ENCODE data around the gene SPG7.
A peak's percentile ranks its signal among the peaks of the same experiment; 100 is the strongest.
"Not testable (repeated sequence)": the region's sequence is repeated elsewhere in the genome, so short reads cannot be mapped to it uniquely, and the experiment has no call there.

Gene SPG7

DNA sequence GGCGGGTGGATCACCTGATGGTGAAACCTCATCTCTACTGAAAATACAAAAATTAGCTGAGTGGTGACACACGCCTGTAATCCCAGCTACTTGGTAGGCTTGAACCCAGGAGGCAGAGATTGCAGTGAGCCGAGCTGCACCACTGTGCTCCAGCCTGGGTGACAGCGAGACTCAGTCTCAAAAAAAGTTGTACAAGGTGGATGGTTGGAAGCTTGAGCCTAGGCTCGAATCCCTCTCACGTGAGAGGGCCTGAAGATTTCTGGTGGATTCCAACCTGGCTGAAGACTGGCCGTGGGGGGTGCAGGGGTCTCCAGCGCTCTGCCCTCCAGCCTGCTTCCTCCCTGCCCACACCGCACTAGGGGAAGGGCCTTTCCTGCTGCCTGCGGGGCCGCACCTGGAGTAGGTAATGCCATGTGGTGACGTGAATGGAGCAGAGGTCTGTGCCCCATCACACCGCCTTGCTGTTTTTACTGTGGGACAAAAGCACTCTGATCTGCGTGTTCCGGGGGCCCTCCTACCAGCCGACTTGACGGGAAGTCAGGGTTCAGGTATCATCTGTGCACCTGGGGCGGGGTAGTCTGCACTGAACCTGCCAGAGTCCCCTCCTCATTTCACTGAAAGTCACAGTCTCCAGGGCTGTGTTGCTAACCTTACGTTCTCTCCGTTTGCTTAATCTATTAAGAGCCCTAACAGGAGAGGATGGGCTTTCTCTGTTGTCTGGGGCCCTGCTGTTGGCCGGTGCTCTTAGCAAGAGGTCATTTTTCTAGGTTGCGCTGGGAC is 56.5 kb downstream of the SPG7 start:
- peak in 1 of 2 donors; percentile 16 for DNase-seq (ENCODE audit: low read depth in 2 of 2)

DNA sequence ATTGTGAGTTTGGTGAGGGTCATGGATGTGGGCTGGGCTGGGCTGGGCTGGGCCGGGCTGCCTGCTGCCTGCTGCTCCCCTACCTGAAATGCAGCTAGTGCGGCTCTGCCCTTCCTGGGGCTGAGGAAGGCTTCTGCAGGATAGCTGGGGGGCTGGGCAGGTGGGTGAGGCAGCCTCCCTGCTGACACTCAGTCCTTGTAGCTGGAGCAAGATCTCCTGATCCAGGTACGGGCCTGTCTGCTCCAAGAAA is 57.0 kb downstream of the SPG7 start:
- no peak for DNase-seq (ENCODE audit: low read depth in 2 of 2)

DNA sequence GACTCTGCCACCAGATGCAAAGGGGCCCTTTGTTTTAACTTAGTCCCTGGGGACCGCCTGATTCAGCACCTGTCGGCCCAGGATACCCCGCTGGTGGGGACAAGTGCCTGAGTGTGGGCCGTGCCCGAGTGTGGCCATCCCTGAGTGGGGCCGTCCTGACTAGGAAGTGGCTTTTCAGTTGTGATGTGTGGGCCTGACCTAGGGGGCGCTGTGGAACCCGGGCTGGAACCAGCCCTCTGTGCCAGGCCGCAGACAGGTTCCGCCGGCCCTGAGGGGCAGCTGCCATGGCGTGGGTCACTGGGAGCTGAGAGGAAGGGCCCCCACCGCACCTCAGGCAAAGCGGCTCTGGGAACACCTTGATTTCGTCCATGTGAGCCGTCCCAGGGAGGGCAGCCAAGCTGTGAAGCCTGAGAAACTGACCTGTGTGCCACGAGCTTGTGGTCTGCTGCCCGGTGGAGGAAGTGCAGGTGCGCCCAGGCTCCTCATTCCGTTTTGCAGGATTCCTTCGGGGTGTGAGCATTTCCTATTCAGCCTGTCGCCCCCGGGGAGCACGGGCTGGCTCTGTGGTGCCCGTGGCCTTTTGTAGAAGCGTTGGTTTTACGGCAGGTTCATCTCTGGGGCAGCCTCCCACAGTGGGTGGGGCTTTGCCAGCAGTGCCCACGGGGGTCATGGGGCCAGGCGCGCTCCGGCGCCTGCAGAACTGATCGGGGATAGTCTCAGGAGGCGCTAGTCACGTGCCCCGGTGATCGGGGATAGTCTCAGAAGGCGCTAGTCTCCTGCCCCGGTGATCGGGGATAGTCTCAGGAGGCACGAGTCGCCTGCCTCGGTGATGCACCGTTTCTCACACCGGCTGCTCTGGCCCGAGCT is 57.5 kb downstream of the SPG7 start:
- peak in 1 of 2 donors; percentile 58 for DNase-seq (ENCODE audit: low read depth in 2 of 2)

DNA sequence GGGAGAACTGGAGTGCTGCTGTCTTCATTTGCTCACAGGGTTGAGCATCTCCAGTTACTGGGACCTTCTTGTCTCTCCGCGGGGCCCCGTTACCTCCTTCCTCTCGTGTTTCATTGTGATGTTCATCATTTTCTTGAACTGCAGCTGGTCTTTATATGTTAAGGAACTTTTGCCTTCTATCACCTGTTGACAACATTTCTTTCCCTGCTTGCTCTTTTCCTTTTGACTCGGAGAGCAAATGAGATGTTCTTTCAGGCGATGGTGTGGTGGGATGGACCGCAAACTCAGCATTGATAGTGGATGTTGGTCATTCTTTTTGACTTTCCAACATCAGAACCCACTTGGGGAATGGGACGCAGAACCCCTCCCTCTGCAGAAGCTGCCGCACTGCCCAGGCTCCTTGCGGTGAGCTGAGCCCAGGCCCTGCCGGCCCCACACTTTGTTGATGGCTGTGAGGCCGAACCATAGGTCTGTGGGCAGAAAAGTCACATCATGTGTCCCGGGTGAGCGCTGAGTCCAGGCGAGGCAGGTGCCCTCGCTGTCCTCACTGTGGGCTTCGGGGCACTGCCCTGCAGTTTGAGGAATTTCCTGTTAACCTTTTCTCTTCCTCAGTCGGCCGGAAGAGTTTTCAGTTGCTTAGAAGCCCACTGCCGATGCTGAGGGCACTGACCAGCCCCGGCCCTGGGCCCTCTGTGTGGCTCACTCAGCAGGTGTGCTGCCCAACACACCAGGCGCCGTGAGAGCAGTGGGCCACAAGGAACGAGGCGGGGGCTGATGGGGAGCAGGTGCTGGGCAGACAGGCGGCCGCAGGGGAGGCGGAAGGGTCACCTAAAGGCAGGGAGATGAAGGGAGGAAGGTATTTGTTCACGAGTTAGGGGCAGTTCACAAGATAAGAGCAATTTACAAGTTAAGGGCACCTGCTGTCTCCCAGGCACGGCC is 59.7 kb downstream of the SPG7 start:
- DNase-seq (ENCODE audit: low read depth in 2 of 2), result no peak

DNA sequence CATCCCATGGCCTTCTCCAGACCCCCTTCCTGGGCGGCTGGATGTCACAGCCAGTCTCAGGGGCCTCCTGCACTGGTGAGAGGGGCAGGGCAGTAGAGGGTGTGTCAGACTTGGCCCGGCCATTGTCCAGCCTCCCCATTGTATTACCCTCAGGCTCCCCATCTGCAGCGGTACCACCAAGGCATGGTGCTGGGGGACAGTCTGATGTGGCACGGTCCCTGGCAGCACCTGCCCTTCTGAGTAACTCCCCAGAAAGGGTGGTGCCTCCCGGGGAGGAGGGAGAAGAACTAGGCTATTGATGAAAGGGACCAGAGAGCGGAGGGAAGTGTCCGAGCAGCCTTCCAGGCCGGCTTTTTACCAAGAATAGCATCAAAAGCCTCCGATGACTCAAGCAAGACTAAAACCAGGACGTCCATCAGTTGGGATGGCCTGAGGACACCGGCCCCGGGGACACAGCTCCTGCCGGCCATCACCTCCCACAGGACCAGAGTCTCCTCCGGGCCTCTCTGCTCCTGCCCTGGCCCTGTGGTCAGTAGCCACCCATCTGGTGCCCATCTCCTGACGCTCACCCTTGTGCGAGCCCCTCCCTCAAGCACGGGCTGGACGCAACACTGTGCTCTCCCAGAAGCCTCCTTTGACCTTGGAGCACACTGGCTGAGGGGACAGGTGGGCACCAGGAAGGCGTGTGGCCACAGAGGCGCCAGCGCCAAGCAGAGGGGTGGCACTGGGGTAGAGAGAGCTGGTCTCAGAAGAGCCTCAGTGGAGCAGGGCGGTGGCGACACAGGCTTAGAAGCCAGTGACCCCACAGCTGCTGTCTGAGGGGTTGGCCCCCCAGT is 61.5 kb downstream of the SPG7 start:
- no peak for DNase-seq (ENCODE audit: low read depth in 2 of 2)

DNA sequence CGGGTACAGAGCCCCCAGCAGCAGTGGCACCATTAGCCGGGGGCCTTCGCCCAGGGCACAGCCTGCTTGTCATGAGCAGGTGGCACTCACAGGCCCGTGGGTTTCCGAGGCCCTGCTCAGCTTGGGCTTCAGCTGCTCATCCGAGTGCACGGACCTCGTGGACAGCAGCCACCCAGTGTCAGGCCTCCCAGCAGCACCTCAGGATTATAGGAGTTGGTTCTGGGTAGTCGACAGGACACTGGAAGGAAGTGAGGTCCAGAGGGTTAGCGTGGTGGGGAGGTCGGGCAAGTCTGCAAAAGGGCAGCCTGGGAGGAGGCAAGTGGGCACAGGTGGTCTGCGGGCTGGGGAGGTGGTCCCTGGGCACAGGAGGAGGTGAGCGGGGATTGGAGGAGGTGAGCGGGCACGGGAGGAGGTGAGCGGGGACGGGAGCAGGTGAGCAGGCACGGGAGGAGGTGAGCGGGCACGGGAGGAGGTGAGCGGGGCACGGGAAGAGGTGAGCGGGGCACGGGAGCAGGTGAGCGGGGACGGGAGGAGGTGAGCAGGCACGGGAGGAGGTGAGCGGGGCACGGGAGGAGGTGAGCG is 62.2 kb downstream of the SPG7 start:
- DNase-seq (ENCODE audit: low read depth in 2 of 2), result no peak

DNA sequence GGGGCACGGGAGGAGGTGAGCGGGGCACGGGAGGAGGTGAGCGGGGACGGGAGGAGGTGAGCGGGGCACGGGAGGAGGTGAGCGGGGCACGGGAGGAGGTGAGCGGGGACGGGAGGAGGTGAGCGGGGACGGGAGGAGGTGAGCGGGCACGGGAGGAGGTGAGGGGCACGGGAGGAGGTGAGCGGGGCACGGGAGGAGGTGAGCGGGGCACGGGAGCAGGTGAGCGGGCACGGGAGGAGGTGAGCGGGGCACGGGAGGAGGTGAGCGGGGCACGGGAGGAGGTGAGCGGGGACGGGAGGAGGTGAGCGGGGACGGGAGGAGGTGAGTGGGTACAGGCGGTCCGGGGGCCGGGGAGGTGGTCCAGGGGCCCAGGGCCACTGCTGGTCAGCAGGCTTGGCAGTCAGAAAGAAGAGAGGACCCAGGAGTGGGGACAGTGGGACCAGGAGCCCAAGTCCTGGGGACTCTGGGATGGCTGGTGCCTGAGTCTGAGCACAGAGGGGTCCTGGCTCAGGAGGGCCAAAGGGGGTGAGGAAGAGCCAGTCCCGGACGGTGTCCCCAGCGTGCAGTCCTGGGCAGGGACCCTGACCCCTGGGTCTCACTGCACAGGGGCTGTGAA is 62.9 kb downstream of the SPG7 start:
- not testable (repeated sequence) for DNase-seq (ENCODE audit: low read depth in 2 of 2)

DNA sequence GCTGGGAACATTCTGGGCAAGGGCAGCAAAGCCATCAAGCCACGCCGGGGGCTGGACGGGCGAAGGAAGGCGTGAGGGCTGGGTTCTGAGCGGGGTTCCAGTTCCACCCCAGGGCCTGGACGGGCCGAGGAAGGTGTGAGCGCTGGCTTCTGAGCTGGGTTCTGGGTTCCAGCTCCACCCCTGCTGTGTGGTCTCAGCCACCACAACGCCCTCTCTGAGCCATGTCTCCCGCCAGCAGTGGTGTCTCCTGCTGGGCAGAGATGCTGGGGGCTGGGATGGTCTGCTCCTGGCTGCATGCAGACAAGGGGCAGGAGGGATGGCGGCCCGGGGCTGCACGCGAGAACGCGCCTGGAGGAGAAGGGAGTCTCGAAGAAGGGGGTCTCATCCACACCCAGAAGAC is 63.4 kb downstream of the SPG7 start:
- no peak for DNase-seq (ENCODE audit: low read depth in 2 of 2)

DNA sequence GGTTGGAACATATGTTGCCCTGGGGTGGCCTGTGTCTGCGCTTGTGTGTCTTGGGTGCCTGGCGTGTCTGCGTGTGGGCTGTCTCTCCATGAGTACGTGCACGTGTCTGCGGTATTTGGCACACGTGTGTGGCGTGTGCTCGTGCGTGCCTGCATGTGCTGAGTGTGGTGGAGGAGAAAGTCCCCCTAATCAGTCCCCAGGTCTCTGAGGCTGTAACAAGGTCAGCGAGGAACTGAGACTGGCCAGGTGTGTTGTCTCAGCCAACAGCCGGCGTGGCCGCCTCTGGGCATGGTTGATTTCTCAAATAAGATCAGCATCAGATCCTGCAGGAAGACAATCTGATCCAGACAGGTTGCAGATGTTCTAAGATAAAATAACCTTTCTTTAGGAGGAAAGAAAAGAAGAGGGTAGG is 63.9 kb downstream of the SPG7 start:
- no peak for DNase-seq (ENCODE audit: low read depth in 2 of 2)

DNA sequence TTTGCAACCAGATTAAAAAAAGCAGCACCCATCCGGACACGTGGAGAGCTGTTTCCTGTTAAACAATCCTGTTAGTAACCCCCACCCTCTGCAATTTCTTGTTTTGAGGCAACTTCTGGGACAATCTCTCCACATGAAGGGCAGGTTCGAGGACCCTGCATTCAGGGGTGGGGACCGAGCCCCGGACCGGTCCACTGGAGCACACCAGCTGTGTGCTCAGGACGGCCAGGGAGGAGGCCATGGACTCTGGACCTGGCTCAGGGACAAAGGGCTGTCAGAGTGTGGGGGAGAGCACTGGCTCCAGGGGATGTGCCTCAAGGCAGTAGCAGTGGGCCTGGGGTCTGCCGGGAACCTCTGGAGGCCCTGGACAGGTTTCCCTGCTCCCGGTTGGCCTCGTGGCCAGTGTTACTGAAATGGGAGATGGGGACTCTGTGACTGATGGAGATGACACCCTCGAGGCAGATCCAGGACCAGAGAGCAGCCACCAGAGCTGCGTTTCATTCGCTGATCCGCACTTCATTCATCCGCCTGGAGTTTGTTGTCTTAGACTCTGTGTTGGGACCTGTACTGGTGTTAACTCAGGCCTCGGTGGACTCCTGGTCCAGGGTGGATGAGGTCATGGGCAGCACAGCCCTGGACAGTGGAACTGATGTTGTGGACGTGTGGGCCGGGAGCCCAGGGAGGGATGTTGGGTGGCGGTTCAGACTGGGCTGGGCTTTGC is 64.4 kb downstream of the SPG7 start:
- no peak for DNase-seq (ENCODE audit: low read depth in 2 of 2)

DNA sequence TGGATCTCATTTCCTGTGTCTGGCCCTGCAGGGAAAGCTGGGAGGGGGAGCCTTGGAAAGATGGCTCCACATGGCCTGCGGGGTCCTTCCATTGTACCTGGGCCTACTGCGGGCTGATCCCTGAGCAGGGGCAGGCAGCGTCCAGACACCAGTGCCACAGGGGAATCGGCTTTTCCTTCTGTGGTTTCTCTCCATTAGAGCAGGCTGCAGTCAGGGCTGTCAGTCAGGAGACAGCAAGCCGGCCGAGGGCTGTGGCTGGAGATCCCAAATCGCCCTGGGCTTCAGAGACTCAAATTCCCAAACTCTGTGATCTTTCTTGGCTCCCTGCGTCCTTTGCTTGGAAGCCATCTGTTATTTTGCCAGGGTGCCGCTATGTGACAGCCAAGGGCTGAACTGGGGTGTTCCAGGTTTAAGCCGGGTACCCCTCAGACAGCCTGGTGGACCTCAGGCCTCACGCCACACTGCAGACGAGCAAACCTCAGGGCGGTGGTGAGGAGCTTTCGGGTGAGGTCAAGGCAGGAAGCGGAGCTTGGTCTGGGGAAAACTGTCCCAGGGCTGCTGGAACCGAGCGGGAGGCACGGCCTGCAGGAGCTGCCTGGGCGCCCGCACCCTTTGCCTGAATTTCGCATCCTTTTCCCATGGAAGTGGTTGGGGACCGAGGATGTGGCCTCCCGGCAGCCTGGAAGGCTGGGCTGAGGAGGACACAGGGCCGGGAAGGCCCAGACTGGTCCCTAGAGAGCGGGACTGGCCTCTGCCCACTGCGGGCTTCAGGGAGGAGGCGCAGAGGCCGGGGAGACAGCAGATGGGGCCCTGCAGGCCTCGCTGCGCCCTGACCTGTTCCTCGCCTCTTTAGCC is 65.8 kb downstream of the SPG7 start:
- no peak for DNase-seq (ENCODE audit: low read depth in 2 of 2)

DNA sequence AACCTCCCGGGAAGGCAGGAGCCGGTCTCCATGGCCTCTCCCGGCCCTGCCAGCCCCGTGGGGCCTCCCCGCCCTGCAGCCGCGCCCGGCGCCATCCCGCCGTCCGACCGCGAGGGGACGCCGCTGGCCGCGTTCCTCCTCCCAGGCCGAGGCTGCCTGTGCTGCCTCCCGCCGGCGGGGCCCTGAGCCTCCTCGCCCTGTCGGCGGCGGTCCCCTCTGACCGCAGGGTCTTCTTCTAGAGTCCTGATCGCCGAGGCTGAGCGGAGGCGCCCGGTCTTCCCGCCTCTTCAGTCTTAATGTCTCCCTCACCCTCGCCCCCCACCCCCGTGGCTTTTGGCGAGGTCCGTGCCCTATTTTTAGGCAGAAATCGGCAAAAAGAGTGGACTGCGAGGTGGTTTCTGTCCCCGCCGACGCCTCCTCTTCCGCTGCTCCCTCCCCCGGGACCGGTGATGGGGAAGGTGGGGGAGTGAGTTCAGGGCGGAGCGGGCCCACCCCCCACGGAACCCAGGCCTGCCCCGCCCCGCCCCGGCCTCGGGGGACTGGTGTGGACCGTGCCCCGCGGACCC is 66.6 kb downstream of the SPG7 start:
- peak; percentile 55 to 56 for DNase-seq (ENCODE audit: low read depth in 2 of 2)

DNA sequence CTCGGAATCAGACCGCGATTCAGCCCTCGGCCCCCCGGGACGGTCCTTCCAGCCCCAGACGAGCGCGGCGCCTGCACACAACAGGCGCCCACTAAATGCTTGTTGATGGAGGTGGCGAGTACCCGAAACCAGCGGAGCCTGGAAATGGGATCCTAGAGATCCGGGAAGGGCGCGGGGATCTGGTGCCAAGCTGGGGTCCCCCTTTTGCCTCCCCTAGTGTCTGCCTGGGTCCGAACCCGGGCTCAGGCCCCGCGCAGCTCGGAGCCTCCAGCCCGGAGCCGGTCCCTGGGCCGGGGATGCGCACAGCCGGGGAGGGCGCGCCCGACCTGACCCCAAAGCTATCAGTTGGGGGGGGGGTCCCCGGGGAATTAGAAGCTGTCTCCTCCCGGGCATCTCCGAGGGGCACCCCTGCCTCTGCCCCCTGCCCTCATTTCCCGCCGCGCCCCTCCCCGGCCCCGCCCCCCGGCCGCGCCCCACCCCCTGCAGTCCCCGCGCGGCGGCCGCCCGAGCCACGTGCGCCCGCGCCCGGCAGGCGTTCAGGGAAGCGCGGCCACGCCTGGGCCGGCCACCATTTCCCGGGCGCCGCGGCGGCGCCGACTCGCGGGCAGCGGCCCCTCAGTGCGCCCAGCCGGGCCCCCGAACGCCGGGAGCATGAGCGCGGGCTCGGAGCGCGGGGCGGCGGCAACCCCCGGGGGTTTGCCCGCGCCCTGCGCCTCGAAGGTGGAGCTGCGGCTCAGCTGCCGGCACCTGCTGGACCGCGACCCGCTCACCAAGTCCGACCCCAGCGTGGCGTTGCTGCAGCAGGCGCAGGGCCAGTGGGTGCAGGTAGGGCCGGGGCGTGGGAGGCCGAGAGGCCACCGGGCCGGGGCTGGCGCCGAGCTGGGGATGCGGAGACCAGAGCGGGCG is 67.3 kb downstream of the SPG7 start, which contains the start of gene CPNE7:
Gene CPNE7 (plus strand): TSS at position 512 of the 906 bp plus-strand sequence. CDS start 140 bp downstream, at position 652.
- no peak for DNase-seq (ENCODE audit: low read depth in 2 of 2)

DNA sequence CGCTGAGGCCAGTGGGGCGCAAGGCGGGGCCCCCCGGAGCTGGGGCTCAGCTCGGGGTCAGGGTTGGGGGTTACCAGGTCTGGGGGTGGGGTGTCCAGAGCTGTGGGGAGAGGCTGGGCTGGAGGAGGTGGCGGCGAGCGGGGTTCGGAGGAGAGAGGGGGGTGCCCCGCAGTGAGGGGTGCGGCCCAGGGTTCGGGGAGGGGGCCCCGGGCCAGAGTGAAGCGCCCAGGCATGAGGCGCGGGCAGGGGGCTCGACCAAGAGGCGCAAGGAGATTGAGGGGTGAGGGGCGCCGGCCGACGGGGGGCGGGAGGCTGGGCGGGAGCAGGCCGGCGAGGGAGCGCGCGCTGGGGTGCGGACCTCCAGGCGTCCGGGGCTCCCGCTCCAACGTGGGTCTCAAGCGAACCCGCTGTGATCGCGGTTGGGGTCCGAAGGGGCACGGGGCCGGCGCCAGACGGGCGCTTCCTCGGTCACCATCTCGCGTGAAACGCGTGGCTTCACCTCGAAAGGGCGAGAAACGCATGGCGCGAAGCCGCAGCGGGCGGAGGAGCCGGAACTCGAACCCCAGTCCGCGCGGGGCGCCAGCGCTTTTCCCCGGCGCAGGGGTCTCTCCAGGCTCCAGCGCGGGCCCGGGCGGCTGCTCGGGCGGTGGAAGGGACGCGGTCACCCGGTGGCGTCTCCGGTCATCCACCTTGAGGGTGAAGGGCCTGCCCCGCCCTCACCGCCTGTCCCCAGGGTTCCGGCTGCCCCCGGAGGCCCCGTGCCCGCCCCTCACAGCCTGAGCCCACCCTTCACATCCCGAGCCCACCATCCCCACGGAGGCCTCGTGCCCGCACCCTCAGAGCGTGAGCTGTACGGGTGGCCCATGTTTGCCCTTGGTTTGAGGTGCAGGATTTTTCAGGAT is 68.2 kb downstream of the SPG7 start:
- DNase-seq (ENCODE audit: low read depth in 2 of 2), result no peak

DNA sequence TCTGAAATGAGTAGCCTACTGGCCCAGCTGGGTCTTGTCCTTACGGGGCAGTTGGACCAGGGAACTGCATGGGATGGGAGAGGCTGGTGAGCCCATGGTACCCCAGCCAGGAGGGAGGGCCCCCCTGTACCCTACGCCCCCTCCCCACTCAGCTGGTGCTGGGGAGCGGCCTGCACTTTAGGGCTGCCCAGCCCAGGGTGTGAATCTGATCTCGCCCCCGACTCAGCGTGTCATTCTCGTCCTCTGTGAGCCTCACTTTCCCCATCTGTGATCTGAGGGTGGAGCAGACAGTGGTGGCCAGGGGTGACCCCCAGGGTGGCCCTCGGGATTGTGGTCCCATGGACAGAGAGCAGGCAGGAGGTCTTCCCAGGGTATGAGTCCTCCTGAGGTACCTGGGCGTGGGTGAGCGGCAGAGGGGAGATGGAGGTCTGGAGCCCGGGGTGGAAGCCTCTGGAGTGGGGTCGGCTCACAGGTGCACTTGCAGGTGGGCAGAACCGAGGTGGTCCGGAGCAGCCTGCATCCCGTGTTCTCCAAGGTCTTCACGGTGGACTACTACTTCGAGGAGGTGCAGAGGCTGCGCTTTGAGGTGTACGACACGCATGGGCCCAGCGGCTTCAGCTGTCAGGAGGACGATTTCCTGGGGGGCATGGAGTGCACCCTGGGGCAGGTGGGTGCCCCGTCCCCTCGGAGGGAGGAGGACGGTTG is 69.0 kb downstream of the SPG7 start:
- no peak for DNase-seq (ENCODE audit: low read depth in 2 of 2)

DNA sequence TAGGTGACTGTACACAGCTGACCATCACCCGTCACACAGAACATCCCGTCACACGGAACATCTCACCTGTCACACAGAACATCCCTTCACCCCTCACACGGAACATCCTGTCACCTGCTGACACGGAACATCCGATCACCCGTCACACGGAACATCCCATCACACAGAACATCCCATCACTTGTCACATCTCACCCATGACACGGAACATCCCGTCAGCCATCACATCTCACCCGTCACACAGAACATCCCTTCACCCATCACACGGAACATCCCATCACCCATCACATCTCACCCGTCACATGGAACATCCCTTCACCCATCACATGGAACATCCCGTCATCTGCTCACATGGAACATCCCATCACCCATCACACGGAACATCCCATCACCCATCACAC is 71.1 kb downstream of the SPG7 start:
- no peak for DNase-seq (ENCODE audit: low read depth in 2 of 2)
